Measurements from ENCODE around the gene GIPC1.
"Not testable (repeated sequence)": the region's sequence is repeated elsewhere in the genome, so short reads cannot be mapped to it uniquely, and the experiment has no call there.

The GIPC1 gene

GRCh38 chr19:14517840-14518505 lies 22.0 kb upstream of the GIPC1 start, which contains the start of gene DNAJB1:
Gene DNAJB1 (minus strand): TSS chr19:14518397. CDS start chr19:14518349, 48 bp downstream.
- peak; percentile 43 to 74 (median 57) for DNase-seq

DNA sequence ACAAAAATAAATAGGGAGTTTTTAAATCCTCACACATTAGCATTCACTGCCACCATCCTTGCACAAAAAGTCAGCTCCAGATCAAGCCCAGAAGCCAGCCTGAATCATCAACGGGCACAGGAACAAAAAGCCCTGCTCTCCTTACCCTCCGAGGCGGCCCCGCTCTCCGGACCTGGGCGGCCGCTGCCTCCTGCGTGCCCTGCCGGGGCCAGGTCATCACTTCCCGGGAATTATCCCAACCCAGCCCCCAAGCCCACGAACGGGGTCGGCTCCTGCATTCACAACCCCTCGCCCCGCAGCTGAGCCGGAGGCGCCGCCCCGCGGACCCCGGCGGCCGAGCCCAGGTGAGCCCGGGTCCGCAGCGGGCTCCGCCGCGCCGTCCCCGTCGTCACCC lies 21.5 kb upstream of the GIPC1 start:
- no peak for DNase-seq

DNA sequence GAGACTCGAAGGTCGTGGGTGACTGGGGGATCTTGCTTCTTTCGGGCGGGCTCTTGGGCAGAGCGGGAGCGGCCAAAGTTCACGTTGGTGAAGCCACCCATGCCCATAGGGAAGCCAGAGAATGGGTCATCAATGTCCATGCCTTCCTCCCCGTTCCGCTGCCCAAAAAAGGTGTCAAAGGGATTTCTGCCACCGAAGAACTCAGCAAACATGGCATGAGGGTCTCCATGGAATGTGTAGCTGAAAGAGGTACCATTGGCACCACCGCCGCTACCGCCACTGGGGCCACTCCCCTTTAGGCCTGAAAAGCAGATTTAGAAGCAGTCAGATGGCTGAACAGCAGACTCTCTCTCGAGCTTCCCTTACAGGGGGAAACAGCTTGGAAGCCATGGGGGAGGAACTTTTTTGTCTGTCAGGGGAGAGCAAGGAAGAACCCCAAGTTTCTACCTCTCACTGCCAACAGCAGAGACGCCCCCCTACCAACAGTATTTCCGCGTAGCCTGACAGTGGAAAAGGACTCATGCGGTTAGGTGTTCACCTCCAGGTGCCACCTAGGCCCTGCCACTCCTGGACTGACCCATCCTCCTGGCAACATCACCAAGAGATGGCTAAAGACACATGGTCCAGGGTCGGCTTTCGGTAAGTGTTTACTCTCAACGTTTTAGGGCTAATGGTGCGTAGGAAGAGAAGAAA lies 21.0 kb upstream of the GIPC1 start:
- no peak for DNase-seq

GRCh38 chr19:14516048-14516534 lies 20.2 kb upstream of the GIPC1 start:
- no peak for DNase-seq

DNA sequence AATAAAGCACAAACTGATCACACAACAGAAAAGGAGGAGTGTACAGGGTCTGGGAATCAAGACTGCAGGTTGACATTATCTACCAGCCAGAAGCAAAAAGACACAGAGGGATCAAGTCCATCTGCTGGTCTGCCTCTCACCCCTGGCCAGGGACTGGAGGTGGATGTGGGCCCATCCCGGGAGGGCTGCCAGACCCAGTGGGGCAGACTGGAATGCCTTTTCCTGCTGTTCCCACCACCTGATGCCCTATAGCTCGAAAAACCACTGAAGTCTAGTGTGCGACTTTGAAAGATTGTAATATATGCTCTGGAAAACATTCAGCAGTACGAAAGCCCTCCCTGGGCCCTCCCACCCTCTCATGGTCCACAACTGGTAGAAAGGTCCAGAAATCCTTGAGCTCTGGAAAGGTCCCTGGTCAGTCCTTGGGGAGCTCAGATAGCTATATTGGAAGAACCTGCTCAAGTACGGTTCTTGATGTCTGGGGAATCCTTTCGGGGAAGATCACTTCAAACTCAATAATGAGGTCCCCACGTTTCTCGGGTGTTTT lies 19.6 kb upstream of the GIPC1 start:
- no peak for DNase-seq

GRCh38 chr19:14514215-14514863 lies 18.4 kb upstream of the GIPC1 start:
- no peak for DNase-seq

DNA sequence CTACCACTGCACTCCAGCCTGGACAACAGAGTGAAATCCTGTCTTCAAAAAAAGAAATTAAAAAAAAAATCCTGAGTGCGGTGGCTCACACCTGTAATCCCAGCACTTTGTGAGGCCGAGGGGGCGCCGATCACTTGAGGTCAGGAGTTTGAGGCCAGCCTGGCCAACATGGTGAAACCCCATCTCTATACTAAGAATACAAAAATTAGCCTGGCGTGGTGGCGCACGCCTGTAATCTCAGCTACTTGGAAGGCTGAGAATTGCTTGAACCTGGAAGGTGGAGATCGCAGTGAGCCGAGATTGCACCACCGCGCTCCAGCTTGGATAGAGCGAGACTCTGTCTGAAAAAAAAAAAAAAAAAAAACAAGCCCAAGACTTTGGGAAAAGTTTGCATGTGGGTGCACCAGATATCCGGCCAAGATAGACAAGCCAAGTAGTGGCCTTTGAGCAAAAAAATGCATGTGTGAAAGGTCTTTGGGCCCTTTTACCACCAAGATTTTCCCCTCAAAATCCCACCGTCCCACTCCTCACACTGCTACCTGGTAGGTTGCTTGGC lies 16.6 kb upstream of the GIPC1 start:
- no peak for DNase-seq

- DNase-seq = no peak
Measured at GRCh38 chr19:14511229-14511593, 15.3 kb upstream of the GIPC1 start.

DNA sequence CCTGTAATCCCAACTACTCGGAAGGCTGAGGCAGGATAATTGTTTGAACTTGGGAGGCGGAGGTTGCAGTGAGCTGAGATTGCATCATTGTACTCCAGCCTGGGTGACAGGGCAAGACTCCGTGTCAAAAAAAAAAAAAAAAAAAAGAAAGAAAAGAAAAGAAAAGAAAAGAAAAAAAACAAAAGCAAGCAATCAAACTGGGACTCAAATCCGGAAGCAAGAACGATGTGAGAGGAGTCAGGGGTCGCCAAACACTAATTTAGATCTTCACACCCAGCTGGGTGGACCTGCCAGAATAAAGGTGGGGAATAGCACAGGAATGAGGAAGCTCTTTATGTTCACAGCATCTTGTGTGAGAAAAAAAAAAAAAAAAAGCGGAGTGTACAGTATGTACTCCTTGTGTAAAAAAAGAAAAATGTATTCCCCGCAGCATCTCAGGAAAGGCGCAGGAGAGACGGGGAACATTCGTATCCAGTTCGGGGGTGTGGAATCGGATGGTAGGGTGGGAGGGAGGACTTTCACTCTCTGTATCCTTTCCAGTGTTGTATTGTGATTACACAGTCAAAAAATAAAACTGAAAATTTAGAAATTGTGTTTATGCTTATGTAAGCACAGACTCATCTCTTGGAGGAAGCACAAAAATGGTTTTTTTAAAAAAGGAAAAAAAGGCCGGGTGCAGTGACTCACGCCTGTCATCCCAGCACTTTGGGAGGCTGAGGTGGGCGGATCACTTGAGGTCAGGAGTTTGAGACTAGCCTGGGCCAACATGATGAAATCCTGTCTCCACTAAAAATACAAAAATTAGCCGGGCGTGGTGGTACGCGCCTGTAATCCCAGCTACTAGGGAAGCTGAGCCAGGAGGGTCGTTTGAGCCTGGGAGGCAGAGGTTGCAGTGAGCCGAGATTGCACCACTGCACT lies 14.6 kb upstream of the GIPC1 start:
- no peak for DNase-seq

DNA sequence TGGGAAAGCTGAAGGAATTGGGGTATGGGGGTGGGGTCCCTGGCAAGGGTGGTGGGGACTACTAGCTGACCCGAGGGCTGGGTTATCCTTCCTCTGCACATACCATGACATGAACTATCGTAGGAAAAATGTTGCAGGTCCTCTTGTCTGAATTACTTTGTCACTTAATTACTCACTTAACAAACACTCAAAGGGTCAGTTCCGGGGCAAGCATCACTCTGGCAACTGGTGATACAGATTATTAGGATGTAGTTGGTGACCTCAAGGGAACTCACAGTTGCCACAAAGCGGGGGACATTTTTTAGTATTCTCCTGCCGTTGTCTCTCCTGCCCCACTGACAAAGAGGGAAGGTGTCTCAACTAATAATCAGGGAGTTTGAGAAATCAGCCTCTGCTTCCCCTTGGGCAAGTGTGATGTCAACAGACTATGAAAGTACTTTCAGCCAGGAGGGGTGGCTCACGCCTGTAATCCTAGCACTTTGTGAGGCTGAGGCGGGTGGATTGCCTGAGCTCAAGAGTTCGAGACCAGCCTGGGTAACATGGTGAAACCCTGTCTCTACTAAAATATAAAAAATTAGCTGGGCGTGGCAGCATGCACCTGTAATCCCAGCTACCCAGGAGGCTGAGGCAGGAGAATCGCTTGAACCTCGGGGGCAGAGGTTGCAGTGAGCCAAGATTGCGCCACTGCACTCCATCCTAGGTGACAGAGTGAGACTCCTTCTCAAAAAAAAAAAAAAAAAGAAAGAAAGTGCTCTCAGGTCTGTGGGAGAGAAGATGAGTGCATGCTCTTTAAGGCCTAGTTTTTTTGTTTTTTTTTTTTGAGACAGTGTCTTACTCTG lies 12.0 kb upstream of the GIPC1 start:
- DNase-seq = no peak

- DNase-seq = peak; percentile 39 to 66 (median 59)
Measured at GRCh38 chr19:14505488-14506239, 9.7 kb upstream of the GIPC1 start.

DNA sequence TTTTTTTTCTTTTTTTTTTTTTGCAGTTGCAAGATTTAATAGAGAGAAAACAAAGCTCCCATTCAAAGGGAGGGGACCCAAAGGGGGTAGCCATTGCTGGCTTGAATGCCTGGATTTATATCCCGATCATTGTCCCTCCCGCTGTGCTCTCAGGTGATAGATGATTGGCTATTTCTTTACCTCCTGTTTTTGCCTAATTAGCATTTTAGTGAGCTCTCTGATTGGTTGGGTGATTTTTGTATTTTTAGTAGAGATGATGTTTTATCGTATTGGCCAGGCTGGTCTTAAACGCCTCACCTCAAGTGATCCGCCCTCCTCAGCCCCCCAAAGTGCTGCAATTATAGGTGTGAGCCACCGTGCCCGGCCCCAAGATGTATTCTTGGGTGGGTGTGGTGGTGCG lies 8.6 kb upstream of the GIPC1 start:
- not testable (repeated sequence) for DNase-seq

DNA sequence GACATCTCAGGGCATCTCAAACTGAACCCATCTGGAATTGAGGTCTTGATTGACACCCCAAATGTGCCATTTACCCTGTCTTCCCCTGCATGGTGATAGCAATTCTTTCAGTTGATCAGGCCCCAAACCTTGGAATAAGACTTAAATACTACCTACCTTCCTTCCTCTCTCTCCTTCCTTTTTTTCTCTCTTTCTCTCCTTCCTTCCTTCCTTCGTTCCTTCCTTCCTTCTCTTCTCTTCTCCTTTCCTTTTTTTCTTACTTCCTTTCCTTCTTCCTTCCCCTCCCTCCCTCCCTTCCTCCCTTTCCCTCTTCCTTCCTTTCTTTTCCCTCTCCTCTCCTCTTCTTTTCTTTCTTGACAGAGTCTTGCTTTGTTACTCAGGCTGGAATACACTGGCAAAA lies 7.4 kb upstream of the GIPC1 start:
- no peak for DNase-seq

DNA sequence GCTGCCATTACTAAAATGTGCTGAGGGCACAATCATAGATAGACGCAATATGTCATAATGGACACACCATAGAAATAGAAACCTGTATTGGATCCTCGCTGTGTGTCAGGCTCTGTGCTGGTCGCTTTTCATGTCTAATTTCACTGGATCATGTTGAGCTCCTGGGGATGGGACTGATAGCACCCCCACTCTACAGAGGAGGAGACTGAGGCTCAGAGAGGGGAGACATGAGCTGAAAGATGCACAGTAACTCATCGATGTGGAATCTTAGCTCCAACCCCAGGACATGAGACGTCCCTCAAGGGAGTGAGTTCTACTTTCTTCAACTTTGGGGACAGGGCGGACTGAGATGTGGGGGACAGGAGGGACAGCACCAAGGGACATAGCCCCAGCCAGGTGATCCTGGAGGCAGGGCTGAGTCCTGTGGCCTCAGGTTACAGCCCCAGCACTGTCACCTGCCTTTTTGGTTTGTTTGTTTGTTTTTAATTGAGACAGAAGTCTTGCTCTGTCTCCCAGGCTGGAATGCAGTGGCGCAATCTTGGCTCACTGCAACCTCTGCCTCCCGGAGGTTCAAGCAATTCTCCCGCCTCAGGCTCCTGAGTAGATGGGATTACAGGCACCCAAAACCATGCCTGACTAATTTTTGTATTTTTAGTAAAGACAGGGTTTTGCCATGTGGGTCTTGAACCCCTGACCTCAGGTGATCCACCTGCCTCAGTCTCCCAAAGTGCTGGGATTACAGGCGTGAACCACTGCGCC lies 6.6 kb upstream of the GIPC1 start:
- no peak for DNase-seq

- no peak for DNase-seq
Measured at GRCh38 chr19:14497228-14497921, 1.4 kb upstream of the GIPC1 start.

- no peak for DNase-seq
Measured at GRCh38 chr19:14496834-14497227, 904 bp upstream of the GIPC1 start.

GRCh38 chr19:14495672-14496028 lies 277 bp downstream of the GIPC1 start:
- no peak for DNase-seq

DNA sequence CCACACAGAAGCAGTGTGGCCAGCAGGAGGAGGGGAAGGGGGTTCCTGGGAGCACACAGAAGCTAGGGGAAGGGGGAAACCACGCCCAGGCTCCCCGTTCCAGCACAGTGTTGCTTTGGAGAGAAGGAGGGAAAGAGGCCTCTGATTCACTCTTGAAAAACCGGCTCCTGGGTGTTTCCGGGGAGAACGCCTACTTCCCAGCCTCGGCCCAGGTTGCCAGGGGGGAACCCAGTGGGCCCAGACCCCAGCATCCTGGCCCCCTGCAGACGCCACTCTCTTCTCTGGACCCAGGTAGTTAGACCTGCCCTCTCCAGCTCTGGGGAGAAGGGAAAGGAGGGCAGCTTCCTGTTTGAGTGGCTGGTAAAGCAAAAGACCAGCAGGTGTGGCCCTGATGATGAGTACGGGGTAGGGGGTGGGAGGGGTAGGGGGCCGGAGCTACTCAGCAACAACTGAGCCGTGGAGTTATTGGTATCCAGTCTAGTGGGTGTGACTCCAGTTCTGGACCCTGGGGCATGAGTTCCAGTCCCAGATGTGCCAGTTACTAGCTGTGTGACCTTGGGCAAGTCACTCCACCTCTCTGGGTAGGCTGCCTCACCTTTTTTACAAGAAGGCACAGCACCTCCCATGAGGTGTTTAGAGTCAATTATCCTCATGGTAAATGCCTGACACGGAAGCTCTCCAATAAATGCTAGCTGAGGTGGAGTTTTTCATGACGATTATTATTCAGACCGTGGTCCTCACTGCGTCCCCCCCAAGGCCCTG lies 836 bp downstream of the GIPC1 start:
- DNase-seq = no peak
